PC-9 (cell line): ENCODE results near the gene ALG14.

ENCODE experiments used
- CTCF ChIP-seq: fragments of 200-600 bp; sonication (generic); conservative IDR thresholded peaks from 2 replicates; pipeline ENCODE4 v1.6.1; 2017; ENCODE audit warnings: mixed run types, antibody characterized with exemption, mild to moderate bottlenecking, moderate library complexity
- EZH2 ChIP-seq: fragments of 200-600 bp; sonication (generic); IDR thresholded peaks from 2 replicates; pipeline ENCODE4 v1.8.0; 2017; ENCODE audit warnings: antibody characterized with exemption, low read depth

- no peak for TF ChIP-seq CTCF
- TF ChIP-seq EZH2: no peak
These were observed 134.9 kb downstream of the ALG14 start for GRCh38 chr1:94937820-94938219.
